Stimulated activated CD4-positive, alpha-beta T cell treated with anti-CD3 and anti-CD28 coated beads, Interleukin-4, amount 100 ng/mL, for 4 hours (primary cell): Measurements from ENCODE around the gene KRTAP10-9.
"Not testable (repeated sequence)": the region's sequence is repeated elsewhere in the genome, so short reads cannot be mapped to it uniquely, and the experiment has no call there.

Experiments used
- DNase-seq, 2 experiments: peaks; one replicate each; pipeline ENCODE4 v3.0.0-alpha.2; 2020

KRTAP10-9 gene

DNA sequence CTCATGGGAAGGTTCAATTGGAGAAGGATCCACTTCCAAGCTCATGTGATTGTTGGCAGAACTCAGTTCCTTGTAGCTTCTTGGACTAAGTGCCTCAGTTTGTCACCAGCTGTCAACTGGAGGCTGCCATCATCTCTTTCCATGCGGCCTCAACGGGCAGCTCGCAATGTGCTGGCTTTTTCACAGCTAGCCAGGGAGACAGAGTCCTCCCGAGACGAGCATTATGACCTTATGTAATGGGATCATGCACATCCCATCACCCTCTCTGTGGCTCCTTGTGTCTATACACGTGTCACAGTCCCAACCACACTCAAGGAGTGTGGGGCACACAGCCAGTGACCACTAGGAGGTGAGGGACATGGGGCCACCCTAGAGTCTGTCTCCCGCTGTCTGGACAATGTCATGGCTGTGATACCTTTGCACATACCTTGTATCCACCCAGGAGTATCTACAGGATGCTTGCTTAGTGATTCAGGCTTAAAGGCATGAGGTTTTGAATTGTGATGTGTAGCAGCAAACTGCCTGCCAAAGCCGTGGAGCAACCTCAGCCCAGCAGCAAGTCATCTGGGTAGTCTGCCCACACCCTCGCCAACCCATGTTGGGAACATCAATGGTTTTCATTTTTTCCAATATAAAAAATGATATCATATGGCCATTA, 30.7 kb upstream of the KRTAP10-9 start:
- no peak for DNase-seq

DNA sequence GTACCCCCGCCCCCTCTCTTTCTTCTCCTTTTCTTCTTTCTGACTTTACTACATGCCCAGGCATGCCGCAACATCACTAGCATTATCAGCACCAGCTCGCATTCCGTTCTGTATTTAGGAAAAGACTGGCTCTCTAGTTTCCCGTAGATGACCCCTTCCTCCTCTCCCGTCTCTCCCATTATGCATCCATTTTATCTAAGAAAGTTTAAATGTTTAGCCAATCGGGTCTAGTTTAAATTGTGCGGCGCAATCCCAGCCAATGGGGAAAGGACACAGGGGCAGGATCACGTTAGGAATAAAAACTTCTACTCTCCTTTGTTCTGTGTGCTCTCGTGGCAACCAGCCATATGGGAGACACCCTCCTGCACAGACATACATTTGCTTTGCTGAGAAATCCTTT, 28.8 kb upstream of the KRTAP10-9 start:
- DNase-seq: no peak

- DNase-seq: no peak
Measured at GRCh38 chr21:44599264-44600029, 27.4 kb upstream of the KRTAP10-9 start.

- not testable (repeated sequence) for DNase-seq
Measured at GRCh38 chr21:44600118-44600978, 26.5 kb upstream of the KRTAP10-9 start, which contains the start of gene KRTAP10-7. Gene KRTAP10-7 (plus strand): TSS chr21:44600597. CDS start chr21:44600622, 25 bp downstream.

DNA sequence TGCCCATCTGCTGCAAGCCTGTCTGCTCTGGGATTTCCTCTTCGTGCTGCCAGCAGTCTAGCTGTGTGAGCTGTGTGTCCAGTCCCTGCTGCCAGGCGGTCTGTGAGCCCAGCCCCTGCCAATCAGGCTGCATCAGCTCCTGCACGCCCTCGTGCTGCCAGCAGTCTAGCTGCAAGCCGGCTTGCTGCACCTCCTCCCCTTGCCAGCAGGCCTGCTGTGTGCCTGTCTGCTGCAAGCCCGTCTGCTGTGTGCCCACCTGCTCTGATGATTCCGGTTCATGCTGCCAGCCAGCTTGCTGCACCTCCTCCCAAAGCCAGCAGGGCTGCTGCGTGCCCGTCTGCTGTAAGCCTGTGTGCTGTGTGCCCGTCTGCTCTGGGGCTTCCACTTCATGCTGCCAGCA, 25.8 kb upstream of the KRTAP10-9 start:
- not testable (repeated sequence) for DNase-seq

DNA sequence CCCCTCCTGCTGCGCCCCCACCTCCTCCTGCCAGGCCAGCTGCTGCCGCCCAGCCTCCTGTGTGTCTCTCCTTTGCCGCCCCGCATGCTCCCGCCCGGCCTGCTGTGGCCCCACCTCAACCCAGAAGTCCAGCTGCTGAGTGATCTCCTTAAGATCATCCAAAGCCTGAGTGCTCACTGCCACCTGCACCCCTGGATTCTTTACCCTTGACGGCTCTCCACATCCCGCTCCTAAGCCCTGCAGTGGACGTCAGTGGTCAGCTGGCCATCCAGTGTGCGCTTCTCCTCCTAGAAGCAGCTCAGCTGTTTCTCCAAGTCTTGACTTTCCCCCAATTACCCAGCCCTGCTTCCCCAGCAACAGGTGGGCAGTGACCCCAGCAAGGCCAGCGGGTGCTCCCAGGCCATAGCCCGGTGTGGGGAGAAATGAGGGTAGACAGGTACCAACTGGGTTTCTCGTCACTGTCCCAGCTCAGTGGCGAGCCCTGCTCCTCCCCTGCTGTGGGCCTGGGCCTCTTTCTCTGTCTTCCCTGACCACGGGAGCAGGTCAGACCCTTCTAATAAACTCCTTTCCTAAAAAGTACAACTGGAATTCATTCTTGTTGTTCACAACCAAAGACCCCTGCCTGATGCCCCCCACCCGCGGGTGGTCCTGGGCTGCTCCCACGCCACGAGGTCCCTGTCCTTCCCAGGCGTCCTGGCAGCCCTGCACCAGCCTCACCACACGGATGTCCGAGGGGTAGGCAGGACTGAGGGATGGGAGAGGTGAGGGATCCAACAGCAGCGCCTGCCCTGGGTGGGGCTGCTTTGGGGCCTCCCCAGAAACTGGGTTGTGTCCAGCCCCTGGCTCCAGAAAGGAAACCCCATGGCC, 25.1 kb upstream of the KRTAP10-9 start:
- DNase-seq: no peak

DNA sequence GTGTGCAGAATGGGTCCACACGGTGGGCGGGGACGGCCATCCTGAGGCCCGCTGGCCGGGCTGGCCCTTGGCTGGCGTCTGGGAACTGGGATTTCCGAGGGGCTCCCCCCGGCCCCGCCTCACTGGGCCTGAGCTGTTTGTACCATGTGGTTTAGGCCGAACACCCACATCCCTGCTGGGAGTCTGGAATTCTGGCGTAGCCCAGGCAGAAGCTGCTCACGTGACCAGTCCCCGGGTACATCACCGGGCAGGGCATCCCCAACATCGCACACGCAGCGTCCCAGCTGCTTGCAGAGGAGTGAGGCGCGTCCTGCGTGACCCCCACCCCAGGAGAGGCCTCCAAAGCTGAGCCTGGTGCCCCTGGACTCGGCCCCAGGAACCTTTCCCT, 24.4 kb upstream of the KRTAP10-9 start:
- DNase-seq: no peak

DNA sequence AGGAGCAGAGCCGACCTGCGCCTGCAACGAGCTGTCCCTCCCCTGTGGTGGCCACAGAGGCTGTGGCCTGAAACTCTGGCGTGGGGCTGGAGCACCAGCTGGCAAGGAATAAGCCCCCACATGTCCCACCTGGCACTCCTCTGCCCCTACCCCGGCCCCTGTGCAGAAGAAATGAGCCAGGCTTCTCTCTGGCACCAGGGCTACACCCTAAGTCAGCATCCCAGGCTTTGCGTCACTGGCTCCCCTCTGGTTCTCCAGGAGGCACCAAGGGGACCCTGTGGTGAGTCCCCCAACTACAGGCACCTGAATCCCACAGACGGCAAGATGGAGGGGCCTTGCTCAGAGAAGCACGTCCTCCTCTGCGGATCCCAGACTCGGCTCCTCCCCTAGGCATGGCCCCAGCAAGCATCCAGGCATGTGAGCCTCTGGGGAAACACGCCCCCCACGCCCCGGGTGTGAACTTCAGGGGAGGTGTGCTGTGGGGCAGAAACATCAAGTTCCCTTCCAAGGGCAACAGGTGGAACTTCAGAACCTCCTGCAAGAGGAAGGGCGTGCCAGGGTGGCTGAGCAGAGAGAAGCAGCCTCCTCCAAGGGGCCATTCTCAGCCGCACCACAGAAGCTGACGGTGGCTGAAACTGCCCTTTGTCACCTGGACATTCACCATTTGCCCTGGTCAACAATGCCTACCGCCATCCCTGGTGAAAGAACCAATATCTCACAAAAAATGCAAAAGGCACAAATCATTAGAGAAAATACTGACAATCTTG, 23.6 kb upstream of the KRTAP10-9 start:
- DNase-seq: no peak

- DNase-seq: no peak
Measured at GRCh38 chr21:44603911-44604310, 23.0 kb upstream of the KRTAP10-9 start.

GRCh38 chr21:44606495-44606894, 20.4 kb upstream of the KRTAP10-9 start:
- no peak for DNase-seq

DNA sequence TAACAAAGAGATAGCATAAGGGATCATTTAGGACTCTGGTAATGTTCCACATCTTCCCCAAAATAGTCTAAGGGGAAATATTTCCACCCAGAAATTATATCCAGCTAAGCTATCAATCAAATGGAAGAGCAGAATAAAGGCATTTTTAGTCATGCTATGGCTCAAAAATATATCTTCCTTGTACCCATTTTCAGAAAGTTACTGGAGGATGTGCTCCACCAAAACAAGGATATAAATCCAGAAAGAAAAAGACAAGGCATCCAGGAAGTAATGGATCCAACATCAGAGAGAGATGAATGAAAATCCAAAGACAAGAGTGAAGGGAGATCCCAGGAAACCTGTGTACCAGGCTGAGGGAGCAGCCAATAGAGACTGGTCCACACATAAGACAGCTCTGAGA, 17.7 kb upstream of the KRTAP10-9 start:
- no peak for DNase-seq

DNA sequence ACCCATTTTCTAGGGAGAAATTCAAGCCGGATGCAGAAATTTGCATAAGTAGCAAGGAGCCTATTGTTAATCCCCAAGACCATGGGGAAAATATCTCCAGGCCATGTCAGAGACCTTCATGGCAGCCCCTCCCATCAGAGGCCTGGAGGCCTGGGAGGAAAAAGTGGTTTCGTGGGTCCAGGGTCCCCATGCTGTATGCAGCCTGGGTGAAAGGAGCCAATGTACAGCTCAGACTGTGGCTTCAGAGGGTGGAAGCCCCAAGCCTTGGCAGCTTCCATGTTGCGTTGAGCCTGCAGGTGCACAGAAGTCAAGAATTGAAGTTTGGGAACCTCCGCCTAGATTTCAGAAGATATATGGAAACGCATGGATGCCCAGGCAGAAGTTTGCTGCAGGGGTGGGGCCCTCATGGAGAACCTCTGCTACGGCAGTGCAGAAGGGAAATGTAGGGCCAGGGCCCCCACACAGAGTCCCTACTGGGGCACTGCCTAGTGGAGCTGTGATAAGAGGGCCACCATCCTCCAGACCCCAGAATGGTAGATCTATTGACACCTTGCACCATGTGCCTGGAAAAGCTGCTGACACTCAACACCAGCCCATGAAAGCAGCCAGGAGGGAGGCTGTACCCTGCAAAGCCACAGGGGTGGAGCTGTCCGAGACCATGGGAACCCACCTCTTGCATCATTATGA, 16.6 kb upstream of the KRTAP10-9 start:
- not testable (repeated sequence) for DNase-seq

DNA sequence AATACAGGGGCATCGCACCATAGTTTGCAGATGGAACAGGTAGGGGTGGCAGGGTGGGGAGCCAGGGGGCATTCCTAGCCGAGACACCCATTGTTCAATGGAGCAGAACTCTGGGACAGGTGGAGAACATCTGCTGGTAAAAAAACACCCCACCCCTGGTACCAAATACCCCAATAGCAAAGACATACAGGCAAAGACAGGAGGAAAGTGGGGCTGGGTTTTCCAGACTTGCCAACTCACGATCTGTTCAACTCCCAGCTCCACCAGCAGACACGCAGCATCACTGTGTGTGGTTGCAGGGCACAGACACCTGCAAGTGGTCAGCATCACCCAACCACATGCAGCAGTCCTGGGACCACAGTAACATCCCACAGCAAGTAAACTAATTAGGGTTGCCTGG, 15.3 kb upstream of the KRTAP10-9 start:
- DNase-seq: no peak

GRCh38 chr21:44612029-44612486, 14.8 kb upstream of the KRTAP10-9 start, which contains the start of gene KRTAP10-8:
Gene KRTAP10-8 (plus strand): TSS chr21:44612079. CDS start chr21:44612101, 22 bp downstream.
- no peak for DNase-seq

GRCh38 chr21:44612669-44613229, 14.1 kb upstream of the KRTAP10-9 start:
- no peak for DNase-seq

GRCh38 chr21:44613386-44614155, 13.3 kb upstream of the KRTAP10-9 start:
- no peak for DNase-seq

DNA sequence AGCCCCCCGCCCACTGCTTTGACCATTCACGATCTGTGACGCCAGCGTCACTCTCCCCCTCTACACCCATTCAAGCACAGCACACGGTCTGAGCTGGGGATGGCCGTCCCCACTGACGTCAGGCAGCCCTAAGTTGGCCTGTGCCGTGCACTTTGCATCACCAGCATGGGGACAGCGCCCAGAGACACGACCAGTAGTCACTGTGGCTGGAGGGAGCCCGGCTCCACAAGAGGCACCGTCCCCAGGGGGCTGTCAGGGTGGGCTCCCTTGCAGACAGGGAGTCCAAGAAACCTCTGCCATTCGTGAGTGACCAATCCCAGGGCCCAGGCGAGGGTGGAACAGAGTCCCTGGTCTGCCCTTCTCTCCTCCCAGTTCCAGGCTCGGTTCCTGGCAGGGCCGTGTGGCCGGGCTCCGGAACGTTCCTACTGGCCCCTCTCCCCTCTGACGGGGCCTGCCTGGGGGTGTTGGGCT, 12.7 kb upstream of the KRTAP10-9 start:
- no peak for DNase-seq

DNA sequence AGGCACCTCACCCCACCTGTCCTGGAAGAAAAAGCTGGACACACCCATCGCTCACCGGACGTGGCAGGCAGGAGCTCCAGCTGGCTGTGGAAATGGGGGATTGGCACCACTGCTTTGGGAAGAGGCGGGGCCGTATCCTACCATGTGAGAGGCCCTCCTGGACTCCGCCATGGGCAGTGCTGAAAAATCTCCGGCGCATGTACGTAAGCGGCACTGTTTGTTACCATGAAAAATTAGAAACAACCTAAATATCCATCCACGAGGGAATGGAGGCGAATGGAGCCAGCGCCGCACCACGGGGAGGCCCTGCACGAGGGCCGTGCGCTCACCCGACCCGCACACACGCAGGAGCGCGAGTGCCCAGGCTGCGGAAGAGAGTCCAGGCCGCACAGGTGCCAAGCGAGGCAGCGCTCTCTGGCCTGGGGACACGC, 11.9 kb upstream of the KRTAP10-9 start:
- DNase-seq: no peak

GRCh38 chr21:44615466-44615865, 11.4 kb upstream of the KRTAP10-9 start:
- DNase-seq: no peak
